GM19193 (cell line): ENCODE results near the gene MAGIX.
A peak's percentile ranks its signal among the peaks of the same experiment; 100 is the strongest.

Source experiments
- POLR2A ChIP-seq: IDR thresholded peaks from 4 replicates; pipeline ENCODE4 v1.6.1; 2011; ENCODE audit not compliant: insufficient read depth, insufficient read length; ENCODE audit errors: extremely low read depth

The MAGIX gene

DNA sequence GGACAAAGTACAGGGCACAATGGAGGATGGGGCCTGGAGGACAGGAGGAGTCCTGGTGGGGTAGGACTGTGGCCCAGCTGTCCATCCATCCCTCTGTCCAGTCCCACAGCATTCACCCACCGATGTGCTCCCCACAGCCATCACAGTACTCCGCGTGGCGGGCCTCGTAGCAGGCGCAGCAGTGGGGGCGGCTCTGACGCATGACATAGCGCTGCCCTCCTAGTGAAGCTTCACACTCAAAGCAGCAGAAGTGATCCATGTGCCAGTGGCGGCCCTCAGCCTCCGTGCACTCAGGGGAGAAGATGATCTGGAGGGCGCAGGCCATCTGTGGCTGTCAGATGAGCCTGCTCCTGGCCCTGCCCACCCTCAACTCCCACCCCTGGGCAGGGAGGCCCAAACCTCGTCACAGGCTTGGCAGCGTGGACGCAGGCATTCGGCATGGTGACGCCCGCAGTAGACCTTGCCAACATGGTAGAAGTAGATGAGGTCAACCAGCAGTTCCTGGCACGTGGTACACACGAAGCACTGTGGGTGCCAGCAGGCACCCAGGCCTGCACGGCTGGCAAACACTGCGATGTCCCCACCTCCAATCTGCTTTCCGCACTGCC is 15.4 kb downstream of the MAGIX start:
- TF ChIP-seq POLR2A, result no peak

DNA sequence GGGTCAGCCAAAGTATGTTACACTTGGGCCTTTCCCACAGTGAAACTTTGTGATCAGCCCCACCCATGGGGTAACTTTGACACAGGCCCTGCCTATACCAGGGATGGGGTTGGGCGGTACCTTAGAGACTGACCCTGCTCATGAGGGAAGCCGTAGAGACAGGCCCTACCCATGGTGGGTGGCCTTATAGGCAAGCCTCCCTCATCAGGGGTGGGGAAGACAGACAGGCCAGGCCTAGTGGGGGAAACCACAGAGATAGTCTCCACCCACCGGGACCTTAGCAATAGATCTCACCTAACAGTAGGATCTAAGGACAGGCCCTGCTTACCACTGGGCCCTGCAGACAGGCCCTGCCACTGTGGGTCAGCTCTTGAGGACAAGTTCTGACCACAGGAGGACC is 16.0 kb downstream of the MAGIX start:
- no peak for TF ChIP-seq POLR2A

DNA sequence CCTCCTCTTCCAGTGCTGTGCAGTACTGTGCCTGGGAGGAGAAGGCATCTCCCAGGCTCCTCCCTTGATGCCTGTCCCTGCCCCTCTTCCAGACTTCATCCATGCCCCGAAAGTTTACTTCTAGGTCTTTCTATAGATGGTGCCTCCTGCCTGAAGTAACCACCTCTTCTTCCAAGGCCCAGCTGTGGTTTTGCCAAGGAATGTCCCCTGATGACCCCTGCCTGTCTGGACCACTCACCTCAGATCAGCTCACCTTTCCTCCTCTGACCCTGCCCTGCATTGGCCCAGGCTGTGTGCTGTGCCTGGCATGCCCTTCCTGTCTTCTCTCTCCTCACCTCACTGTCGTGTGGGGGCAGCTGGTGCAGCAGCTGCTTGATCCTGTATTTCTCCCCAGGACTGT is 16.8 kb downstream of the MAGIX start:
- TF ChIP-seq POLR2A, result no peak

DNA sequence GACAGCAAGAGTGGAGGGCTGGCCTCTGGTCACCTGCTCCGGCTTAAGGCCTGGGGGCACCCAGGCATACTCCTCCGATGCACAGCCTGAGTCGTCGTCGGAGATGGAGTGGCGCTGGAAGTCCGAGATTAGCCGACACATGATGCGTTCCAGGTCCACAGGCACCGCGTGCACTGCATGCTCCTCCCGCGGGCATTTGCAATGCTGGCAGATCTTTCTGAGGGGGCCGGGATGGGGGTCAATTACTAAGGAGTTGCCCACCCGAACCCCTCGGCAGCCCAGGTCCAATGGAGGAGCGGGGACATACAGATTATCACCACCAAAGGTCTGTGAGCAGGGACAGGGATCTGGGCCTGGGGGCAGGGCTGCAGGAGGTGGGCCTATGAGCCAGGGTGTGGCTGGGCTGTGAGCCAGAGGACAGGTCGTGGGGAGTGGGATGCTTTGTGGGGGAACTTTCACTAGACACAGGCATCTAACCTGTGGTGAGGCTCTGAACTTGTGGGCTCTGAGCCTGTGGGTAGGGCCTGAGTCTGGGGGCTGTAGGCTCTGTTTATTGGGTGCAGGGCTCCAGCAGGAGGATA is 21.2 kb downstream of the MAGIX start:
- TF ChIP-seq POLR2A, result no peak

DNA sequence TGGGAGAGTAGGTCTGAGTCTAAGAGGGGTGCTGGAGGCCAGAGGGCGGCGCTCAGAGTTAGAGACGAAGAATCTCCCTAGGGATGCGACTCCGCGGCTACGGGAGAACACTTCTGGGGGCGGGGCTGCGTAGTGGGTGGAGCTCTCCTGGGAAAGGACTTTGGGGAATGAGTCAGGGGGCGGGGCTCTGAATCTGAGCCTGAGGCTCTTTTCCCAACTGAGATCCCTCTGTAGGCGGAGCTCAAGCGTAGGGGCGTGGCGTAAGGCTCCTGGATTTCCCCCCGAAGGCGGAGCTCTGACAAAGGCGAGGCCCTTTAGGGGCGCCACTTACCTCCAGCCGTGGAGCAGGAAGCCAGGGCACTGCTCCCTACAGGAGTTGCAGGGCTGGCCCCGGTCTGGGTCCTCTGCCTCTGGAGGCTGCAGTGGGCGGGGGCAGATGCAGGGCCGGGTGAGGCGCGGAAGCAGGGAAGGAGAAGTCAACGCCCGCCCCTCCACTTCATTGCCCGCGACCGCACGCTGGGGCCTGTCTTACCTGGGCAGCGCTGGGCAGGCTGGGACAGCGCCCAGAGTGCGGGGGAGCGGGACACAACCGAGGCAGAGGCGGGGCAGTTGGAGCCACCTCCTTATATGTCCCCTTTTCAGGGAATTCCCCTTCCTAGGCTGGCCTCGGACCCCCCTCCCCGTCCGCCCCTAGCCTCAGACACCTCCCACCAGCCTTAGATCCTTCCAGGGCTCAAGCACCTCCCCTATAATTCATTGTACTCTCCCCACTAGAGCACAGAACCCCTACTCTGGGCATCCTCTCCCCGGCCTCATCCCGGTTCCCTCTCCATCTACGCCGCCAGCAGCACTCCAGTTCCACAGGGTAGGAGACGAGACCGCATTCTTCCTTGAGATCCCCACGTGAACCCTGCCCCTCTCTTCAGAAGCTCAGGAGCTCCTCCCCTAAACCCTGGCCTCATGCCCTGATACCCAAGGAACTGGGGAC is 22.0 kb downstream of the MAGIX start:
- TF ChIP-seq POLR2A, result peak; percentile 37

DNA sequence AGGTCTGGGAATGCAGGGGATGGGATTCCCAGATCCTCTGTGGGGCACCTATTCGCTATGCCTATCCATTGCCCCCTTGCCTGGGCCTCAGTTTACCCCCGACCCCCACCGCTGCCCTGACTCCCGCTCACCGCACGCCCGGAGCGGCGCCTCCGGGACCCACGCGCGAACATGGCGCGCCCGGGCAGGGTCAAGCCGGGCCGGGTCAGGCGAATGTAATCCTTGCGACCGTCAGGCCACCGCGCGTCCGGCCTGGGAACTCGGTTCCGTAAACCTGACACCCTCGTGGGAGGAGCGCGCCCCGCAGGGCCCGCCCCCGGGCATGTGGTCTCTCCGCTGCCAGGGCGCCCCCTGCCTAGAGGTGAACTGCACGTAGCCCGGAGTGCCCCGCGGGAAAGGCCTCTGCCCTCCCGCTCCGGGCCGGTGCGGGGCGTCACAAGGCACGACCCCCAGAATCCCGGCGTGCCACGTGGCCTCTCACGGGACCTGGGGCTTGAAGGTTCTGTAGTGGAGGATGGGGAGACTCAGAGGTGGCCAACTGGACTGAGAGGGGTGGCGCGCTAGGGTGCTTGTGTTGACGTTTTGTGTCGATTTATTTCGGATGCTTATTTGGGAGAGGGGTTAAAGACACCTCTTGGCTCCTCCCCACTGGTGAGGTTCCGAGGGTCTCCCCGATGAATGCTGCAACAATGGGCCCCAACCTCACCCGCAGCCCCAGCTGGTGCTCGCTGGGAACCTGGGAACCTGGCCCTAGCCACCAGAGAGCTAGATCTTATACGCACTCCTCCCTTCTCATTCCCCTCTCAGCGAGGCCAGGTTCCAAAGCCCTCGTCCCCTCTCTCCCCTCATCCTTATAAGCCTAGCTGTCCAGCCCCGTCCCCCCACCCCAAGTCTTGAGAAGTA is 23.8 kb downstream of the MAGIX start, which contains the start of gene PRICKLE3:
Gene PRICKLE3 (minus strand): TSS at position 249 of the 903 bp plus-strand sequence. CDS start 76 bp downstream, at position 173.
- peak; percentile 66 for TF ChIP-seq POLR2A

DNA sequence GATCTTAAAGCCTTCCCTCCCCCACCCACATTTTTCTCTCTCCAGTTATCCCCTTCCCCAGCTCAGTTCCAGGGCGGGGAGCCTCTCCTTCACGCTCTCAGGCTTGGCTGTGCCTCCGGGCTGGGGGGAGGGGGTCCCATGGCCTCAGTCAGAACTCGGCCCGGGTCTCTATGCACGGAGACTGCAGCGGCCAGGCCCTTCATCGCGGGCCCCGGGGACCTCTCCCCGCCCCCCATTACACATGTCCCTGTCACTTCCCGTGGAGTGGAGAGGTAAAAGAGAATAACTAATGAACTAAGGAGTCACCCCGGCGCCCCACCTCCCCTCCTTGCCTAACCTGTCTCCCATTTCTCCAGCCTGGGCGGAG is 24.5 kb downstream of the MAGIX start:
- no peak for TF ChIP-seq POLR2A

DNA sequence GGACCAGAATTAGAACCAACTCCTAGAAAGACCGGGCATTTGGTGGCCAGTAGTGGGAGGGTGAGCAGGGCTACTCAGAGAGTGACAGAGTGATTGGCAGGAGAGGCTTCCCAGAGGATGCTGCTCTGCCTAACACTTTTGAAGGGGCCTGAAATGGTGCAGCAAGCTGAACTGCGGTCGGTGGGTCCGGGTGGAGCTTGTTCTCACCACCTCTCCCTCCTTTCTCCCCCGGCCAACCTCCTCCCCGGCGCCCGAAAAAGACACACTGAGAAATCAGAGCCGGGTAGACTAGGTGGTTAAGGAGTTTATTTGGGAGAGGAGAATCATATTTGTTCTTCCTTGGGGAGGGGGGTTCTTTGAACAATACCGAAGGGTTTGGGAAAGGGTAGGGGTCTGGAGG is 25.0 kb downstream of the MAGIX start:
- no peak for TF ChIP-seq POLR2A

DNA sequence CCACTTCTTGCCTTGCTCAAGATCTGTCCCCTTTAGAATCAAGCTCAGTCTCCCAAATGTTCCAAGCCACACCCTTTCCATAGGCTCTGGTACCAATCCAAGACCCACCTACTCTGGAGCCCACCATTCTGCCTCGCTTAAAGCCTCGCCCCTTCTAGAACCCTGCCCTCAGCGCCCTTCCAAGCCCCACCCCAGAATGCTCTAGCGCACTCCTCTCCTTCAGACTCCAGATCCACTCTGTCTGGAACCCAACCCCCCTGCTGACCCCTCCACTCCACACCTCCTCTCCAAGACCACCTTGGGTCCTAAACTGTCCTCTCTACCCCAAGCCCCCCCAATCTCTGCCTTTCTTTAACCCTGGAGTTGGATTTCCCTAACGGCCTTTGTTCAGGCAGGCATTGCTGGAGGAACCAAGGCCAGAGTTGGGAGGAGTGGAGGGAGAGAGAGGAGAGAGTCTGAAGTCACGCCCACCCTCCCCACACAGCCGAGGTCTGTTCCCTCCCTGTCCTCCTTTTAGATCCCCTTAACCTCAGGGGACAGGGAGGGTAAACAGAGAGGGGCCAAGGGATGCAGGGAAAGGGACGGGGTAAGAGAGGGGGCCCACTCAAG is 26.0 kb downstream of the MAGIX start:
- TF ChIP-seq POLR2A, result no peak

DNA sequence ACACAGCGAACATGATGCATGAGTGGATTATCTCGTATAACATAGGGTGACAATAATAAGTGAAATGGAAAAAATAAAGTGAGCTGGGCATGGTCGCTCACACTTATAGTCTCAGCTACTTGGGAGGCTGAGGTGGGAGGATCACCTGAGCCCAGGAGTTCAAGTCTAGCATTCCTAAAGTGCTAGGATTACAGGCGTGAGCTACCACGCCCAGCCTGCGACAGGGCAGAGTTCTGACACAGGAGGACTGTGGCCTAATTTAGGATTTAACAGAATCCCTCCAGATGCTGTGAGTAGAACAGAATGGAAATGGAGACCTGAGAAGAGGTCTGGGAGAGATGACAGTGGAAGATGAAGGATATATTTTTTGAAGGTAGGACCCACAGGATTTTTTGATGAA is 27.0 kb downstream of the MAGIX start:
- no peak for TF ChIP-seq POLR2A

DNA sequence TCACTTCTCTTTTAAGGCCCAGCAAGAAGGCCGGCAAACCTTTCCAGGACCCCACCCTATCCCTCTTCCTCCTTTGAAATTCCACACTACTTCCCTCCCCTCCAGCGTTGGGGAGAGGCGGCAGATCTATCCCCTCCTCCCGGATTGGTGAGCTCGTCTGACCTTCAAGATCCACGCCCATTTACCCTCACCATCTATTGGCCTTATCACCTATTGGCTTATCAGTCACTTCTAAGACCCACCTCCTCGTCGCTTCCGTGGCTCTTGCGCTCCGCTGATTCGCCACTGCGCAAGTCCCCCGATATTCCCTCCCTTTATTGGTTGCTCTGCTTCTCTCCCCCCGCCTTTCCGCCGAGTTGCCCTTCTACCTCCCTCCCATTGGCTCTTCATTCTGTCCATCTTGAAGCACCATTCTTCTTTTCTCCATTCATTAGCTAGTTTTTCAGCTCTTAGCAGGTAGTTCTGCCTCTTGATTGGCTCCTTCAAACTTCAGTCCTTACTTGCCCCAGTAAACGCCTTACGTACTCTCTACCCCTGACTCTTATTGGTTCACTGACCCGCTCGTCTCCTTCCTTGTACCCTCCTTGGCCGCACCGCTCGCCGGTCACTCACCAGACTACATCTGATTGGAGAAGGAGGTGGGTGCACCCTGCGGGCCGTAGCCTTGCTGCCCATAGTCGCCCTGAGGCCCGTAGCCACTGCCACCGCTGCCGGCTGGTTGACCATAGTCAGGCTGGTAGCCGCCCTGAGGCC is 28.4 kb downstream of the MAGIX start:
- TF ChIP-seq POLR2A, result peak; percentile 81

DNA sequence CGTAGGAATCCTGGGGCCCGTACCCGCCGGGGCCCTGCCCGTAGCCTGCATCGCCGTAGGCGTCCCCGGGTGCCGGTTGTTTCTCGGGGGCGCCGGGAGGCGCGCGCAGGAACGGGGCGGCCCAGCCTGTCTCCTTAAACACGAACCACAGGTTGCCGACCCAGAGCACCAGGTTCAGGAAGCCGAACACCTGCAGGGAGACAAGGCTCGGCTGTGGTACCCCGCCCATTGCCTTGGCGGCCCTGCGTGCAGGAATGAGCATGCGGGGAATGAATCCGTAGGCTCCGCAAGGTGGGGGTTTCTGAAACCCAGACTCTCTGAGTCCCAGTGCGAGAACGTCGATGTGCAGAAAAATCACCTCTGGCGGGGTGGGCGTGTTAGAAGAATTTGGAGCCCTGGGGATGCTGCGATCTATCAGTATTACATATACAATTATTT is 29.0 kb downstream of the MAGIX start:
- TF ChIP-seq POLR2A, result no peak

DNA sequence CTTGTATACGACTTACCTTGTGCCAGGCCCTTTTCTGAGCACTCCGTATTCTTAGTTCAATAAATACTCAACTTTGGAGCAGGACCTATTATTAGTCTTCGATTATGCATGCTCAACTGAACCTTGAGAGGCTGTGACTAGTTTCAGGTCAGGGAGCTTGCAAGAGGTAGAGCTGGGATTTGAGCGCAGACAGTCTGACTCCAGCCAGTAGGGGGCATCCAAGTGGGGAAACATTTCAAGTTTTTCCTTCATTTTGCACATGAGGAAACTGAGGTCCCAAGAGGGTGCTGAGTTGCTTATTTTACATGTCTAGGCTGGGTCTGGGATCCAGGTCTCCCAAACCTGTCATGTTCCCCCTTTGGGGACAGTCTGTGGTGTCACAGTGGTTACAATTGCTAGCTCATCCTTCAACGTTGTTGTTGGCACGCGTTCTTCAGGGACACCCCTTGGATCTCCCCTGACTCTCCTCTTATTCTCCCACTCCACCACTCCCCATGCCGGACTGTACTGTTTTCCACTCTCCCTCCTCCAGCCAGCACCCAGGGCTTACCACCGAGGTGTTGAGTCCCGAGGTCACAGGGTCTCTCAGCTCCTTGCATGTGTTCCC is 30.3 kb downstream of the MAGIX start:
- TF ChIP-seq POLR2A, result no peak

DNA sequence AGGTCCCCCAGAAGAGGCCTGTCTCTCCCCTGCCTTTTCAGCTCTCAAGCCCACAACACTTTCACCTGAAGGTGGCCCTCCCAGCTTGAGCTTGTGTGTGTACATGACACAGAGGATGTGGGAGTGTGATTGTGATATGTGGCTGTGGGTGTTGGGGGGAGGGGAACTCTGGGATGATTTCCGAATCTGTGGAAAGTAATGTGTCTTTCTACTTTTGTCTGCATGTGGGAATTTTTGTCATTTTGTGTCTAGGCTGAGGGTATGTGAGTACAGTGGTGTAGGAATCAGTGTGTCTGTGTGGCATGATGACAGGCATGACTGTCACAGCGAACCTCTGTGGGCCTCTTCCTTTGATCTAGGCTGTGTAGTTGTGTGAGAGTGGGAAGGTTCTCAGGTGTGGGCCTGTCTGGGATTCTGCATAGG is 31.0 kb downstream of the MAGIX start:
- no peak for TF ChIP-seq POLR2A
